ENCODE results near the gene SLC6A19. TPM values are rescaled to one million over a fixed set of nuclear protein-coding genes. Genes with fewer than 3 reads are reported as not detected.

SLC6A19 gene
- total and polyA plus RNA-seq, 9 of the 15 experiments (the other 6 are each of a cell fraction or from before 2014, with no cell fraction given) = 0.03 to 1.6 (median 0.59) TPM

DNA sequence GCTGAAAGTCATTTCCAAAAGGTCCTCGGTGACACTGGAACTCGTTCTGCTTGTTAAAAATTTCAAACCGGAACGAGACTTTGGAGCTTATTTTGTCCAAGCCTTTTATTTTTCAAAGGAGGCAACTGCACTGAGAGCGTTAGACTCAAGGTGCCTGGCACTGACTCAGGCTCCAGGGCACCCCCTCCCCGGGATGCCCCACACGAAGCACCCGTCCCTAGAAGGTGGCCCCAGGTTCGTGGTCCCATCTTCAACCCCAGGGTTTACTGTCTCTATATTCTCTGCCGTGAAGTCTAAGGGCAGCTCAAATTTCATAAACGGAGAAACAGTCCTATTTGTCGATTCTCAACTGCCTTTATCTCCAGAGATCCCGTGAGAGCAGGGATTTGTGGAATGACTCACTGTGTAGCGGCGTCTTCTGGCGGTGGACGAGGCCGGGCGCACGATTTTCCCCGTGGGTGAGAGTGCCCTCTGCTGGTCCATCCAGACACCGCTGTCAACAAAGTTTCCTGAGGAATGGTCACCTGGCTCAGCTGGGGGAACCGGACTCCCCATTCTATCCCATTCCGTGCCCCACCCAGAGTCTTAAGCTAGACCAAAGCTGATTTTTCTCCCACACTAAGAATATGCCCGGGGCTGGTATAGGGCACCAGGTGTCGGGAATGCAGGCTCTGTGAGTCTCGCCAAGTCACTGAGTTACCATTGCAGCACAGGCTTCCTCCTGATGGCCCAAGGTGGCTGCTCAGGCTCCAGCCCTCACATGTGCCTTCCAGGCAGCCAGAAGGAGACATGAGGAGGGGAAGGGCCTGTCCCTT lies 27.1 kb upstream of the SLC6A19 start (continued):
- TF ChIP-seq CREB1 (IDR thresholded peaks at IDR 0.05) = peak; percentile 15; the same call in 1 of the 2 replicates
- TF ChIP-seq CREB1 (CRISPR knock-in tag; IDR thresholded peaks at IDR 0.05) = no peak
- TF ChIP-seq, protein P1, sequence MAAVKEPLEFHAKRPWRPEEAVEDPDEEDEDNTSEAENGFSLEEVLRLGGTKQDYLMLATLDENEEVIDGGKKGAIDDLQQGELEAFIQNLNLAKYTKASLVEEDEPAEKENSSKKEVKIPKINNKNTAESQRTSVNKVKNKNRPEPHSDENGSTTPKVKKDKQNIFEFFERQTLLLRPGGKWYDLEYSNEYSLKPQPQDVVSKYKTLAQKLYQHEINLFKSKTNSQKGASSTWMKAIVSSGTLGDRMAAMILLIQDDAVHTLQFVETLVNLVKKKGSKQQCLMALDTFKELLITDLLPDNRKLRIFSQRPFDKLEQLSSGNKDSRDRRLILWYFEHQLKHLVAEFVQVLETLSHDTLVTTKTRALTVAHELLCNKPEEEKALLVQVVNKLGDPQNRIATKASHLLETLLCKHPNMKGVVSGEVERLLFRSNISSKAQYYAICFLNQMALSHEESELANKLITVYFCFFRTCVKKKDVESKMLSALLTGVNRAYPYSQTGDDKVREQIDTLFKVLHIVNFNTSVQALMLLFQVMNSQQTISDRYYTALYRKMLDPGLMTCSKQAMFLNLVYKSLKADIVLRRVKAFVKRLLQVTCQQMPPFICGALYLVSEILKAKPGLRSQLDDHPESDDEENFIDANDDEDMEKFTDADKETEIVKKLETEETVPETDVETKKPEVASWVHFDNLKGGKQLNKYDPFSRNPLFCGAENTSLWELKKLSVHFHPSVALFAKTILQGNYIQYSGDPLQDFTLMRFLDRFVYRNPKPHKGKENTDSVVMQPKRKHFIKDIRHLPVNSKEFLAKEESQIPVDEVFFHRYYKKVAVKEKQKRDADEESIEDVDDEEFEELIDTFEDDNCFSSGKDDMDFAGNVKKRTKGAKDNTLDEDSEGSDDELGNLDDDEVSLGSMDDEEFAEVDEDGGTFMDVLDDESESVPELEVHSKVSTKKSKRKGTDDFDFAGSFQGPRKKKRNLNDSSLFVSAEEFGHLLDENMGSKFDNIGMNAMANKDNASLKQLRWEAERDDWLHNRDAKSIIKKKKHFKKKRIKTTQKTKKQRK (IDR thresholded peaks at IDR 0.05; ENCODE audit: borderline replicate concordance, low read depth, low read length) = no peak
- no peak for TF ChIP-seq ZNF232 (CRISPR knock-in tag; IDR thresholded peaks at IDR 0.05)
- TF ChIP-seq NCOR1 (IDR thresholded peaks at IDR 0.05) = no peak
- TF ChIP-seq ZNF146 (CRISPR knock-in tag; IDR thresholded peaks at IDR 0.05; ENCODE audit: unreplicated experiment) = no peak
- TF ChIP-seq ZZZ3 (IDR thresholded peaks at IDR 0.05) = no peak
- TF ChIP-seq, protein P2, sequence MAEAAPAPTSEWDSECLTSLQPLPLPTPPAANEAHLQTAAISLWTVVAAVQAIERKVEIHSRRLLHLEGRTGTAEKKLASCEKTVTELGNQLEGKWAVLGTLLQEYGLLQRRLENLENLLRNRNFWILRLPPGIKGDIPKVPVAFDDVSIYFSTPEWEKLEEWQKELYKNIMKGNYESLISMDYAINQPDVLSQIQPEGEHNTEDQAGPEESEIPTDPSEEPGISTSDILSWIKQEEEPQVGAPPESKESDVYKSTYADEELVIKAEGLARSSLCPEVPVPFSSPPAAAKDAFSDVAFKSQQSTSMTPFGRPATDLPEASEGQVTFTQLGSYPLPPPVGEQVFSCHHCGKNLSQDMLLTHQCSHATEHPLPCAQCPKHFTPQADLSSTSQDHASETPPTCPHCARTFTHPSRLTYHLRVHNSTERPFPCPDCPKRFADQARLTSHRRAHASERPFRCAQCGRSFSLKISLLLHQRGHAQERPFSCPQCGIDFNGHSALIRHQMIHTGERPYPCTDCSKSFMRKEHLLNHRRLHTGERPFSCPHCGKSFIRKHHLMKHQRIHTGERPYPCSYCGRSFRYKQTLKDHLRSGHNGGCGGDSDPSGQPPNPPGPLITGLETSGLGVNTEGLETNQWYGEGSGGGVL (CRISPR knock-in tag; IDR thresholded peaks at IDR 0.05) = no peak
- TF ChIP-seq POLR2AphosphoS5 (IDR thresholded peaks at IDR 0.05; ENCODE audit: control insufficient read depth, insufficient read depth, low read depth, low read length) = no peak
- no peak for TF ChIP-seq ZFP30 (CRISPR knock-in tag; IDR thresholded peaks at IDR 0.05; ENCODE audit: borderline replicate concordance)
- TF ChIP-seq, protein P3, sequence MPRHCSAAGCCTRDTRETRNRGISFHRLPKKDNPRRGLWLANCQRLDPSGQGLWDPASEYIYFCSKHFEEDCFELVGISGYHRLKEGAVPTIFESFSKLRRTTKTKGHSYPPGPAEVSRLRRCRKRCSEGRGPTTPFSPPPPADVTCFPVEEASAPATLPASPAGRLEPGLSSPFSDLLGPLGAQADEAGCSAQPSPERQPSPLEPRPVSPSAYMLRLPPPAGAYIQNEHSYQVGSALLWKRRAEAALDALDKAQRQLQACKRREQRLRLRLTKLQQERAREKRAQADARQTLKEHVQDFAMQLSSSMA (CRISPR knock-in tag; IDR thresholded peaks at IDR 0.05) = no peak
- no peak for TF ChIP-seq GTF2A2 (tag; IDR thresholded peaks at IDR 0.05)
- no peak for TF ChIP-seq ZC3H8 (IDR thresholded peaks at IDR 0.05)
- no peak for TF ChIP-seq TAF9B (IDR thresholded peaks at IDR 0.05; ENCODE audit: partially characterized antibody)

Measured in K562 (cell line).